Heart right ventricle (tissue), 16 donors: ENCODE measurements around the gene LRRC1. TPM values are rescaled to one million over a fixed set of nuclear protein-coding genes. Genes with fewer than 3 reads are reported as not detected.

Experiments
- ATAC-seq, 8 donors: fragments of 200-7000 bp; cut with Tn5 transposase; one replicate each; pipeline ENCODE4 v1.9.1; 2020; ENCODE audit warnings: mild to moderate bottlenecking in 8 of 8, moderate library complexity in 8 of 8, moderate number of reproducible peaks in 1 of 8
- DNase-seq, 2 donors: peaks; one replicate each; pipeline ENCODE4 v3.0.0-alpha.2; 2020
- H3K27ac ChIP-seq, 10 donors: fragments of 200-600 bp; sonication (generic) in 2 of 10; one replicate each; pipeline versions ENCODE4 v1.5.0 to v1.8.0; 2020 to 2022; ENCODE audit warnings: mild to moderate bottlenecking in 3 of 10
- H3K27me3 ChIP-seq, 7 donors: fragments of 200-600 bp; one replicate each; pipeline ENCODE4 v1.8.0; 2021 to 2022; ENCODE audit warnings: mild to moderate bottlenecking in 2 of 7
- H3K36me3 ChIP-seq, 9 donors: fragments of 200-600 bp; sonication (generic) in 1 of 9; one replicate each; pipeline versions ENCODE4 v1.5.0 to v1.8.0; 2020 to 2022; ENCODE audit warnings: mild to moderate bottlenecking in 2 of 9
- H3K4me1 ChIP-seq, 9 donors: fragments of 200-600 bp; sonication (generic) in 1 of 9; one replicate each; pipeline versions ENCODE4 v1.5.0 to v1.8.0; 2020 to 2022; ENCODE audit warnings: mild to moderate bottlenecking in 4 of 9
- H3K4me3 ChIP-seq, 10 donors: fragments of 200-600 bp; sonication (generic) in 2 of 10; one replicate each; pipeline versions ENCODE4 v1.5.0 to v1.8.0; 2020 to 2022; ENCODE audit warnings: mild to moderate bottlenecking in 7 of 10, moderate library complexity in 2 of 10
- H3K9me3 ChIP-seq, 11 donors: fragments of 200-600 bp in 10 of 11; sonication (generic) in 2 of 11; one replicate each; pipeline versions ENCODE4 v1.5.0 to v1.8.0; 2013 to 2022; ENCODE audit warnings: mild to moderate bottlenecking in 2 of 11, control low read depth in 1 of 11, moderate library complexity in 1 of 11
- WGBS, 2 donors: extraction: QIAGEN DNeasy Blood & Tissue Kit; methylation state at CpG; one replicate each; pipeline ENCODE4 v1.1.7; 2013; ENCODE audit warnings: inconsistent platforms in 1 of 2; 5-methylcytosine and 5-hydroxymethylcytosine counted together
- intact Hi-C, 10 donors: fragments of 100-400 bp; cut with DNase I; formaldehyde crosslinking; loops; one replicate each; pipeline versions ENCODE4 v1.11.1 to v1.14.2; 2022
- polyA plus RNA-seq, 2 donors: library from polyadenylated mRNA; stranded (reverse); fragments of 200-250 nt; gene quantifications; one replicate each; pipeline ENCODE4 v1.2.3, GENCODE V29; 2013
- total RNA-seq, 10 donors: library from RNA; stranded (reverse); fragmentation: NEBNext Ultra II Directional in 3 of 10; extraction: Animal tissue kit (Norgen Biotek cat#: 25700) in 3 of 10; gene quantifications; one replicate each; pipeline versions ENCODE4 v1.2.1 to v1.2.4, GENCODE V29; 2021 to 2023
- TF ChIP-seq, protein P1 (sequence below), 9 donors: fragments of 200-600 bp; sonication (generic) in 2 of 9; IDR thresholded peaks; one replicate each; pipeline versions ENCODE4 v1.5.0 to v1.8.0; 2021 to 2022; ENCODE audit warnings: antibody characterized with exemption in 9 of 9, mild to moderate bottlenecking in 5 of 9, moderate library complexity in 1 of 9
- donor health status: Arrhythmogenic right ventricular cardiomyopathy.
- donor health status: ischemic (EF 13 %, LVEDD 7.1; RV severe dilation, severe dysfunction).
- donor health status: healthy with polysubstance abuse.
- donor health status: DM: no; HTN: yes; CAD: no.
- donor health status: DM: no; HTN: no; CAD: no.
- donor health status: ischemic (EF 25% LVEDD 6.9; RV normal size, moderate dysfunction).
- donor health status: ischemic (EF 25% LVEDD 5.7; RV mildly dilated, moderate dysfunction).
- donor health status: healthy.
- donor health status: DM: yes; HTN: yes; CAD: no.
- donor health status: Ischemic cardiomyopathy.
- donor health status: ischemic (EF 35%, LVEDD 5.7; RV mildly dilated, moderate dysfunction).
- donor health status: nonischemic (EF 11% LVEDD 7.7; RV severe dilation, severe dysfunction).
- donor health status: DM: yes; HTN: yes; CAD: no.
- donor health status: PGD.
- donor health status: ischemic (EF 29% LVEDD 5.4; RV normal size, mild dysfunction).
- donor health status: nonischemic (EF 23%, LVEDD 6.1; RV moderate dilation, normal function).

LRRC1 gene
- total and polyA plus RNA-seq, 12 donors = 1.2 to 7.5 (median 4.7) TPM

DNA sequence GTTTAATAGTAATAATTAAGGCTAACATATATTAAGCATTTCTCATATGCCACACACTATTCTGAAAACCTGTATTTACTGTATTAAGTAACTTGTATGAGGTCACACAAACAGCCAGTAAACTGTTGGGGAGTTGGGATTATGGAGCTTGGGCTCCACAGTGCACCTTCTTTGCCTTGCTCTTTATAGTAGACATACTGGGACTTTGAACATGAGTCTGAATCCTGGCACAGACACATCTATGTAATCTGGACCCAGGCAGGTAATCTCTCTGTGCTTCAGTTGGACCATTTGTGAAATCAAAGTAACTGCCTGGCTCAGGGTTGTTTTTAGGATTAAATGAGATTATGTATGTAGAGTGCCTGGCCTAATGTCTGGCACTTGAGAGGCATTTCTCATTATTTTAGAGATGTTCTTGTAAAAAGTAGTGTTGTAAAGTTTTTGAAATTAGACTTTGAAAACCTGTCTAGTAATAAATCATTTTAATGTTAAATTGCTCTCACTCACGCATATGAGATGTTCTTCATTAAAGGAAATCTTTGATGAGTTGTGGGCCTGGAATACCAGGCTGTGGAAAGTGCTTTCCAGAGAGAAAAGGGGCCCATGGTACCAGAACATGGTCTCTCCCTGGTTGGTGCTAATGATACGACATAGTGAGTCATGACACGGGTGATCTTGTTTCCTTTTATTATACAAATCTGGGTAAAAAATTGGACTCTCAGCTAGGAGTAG, 34.3 kb downstream of the LRRC1 start:
- WGBS, 2 donors = 98% methylated on average over 3 of the region's 3 CpGs
- no peaks in the 10 kb centered on the region for H3K36me3 ChIP-seq

DNA sequence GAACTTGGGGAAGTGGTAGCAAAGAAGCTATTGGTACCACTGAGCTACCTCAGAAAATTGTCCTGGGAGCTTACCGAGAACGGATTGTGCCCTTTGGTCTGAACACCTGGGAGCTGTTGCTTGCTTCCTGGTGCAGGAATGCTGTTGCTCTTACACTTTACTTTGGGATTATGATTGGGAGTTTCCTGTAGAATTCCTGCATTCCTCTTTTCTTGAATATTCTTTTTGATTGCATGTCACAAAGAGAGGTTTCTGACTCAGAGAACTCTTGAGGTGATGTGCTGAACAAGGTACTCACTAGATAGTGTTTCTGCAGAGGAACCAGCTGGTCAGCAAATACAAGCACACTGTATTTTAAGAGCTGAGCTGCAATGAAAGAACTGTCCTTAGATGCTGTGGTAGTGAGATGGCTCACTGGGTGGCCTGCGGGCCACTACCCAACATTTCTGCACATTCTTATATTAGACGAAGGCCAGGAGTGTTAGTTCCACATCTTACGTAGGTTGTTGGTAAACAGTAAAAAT, 35.0 kb downstream of the LRRC1 start:
- no peaks in the 10 kb centered on the region for H3K27me3 ChIP-seq
- H3K27ac ChIP-seq = no peak overlapping the region
- no peak for DNase-seq
- H3K4me1 ChIP-seq = peaks cover 0 to 31% (median 3%) of the 10 kb centered on the region in 9 donors
- no peak for ATAC-seq
- intact Hi-C loops = no loop called here
- TF ChIP-seq, protein P1, sequence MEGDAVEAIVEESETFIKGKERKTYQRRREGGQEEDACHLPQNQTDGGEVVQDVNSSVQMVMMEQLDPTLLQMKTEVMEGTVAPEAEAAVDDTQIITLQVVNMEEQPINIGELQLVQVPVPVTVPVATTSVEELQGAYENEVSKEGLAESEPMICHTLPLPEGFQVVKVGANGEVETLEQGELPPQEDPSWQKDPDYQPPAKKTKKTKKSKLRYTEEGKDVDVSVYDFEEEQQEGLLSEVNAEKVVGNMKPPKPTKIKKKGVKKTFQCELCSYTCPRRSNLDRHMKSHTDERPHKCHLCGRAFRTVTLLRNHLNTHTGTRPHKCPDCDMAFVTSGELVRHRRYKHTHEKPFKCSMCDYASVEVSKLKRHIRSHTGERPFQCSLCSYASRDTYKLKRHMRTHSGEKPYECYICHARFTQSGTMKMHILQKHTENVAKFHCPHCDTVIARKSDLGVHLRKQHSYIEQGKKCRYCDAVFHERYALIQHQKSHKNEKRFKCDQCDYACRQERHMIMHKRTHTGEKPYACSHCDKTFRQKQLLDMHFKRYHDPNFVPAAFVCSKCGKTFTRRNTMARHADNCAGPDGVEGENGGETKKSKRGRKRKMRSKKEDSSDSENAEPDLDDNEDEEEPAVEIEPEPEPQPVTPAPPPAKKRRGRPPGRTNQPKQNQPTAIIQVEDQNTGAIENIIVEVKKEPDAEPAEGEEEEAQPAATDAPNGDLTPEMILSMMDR (IDR thresholded peaks at IDR 0.05) = no peak
- 90 to 91% methylated on average over 5 of the region's 5 CpGs for WGBS, 2 donors
- no peaks in the 10 kb centered on the region for H3K9me3 ChIP-seq
- H3K36me3 ChIP-seq = no peaks in the 10 kb centered on the region
- H3K4me3 ChIP-seq = no peak overlapping the region

More for the DNA sequence above, 34.3 kb downstream of the LRRC1 start:
- ATAC-seq (no peak), DNase-seq (no peak)
- no peaks in the 10 kb centered on the region for H3K9me3 ChIP-seq
- H3K27me3 ChIP-seq = no peaks in the 10 kb centered on the region
- H3K27ac ChIP-seq = no peak overlapping the region
- intact Hi-C loops = no loop called here
- H3K4me3 ChIP-seq = no peak overlapping the region
- TF ChIP-seq, protein P1 (IDR thresholded peaks at IDR 0.05) = no peak
- H3K4me1 ChIP-seq = peaks cover 0 to 31% (median 3%) of the 10 kb centered on the region in 9 donors

DNA sequence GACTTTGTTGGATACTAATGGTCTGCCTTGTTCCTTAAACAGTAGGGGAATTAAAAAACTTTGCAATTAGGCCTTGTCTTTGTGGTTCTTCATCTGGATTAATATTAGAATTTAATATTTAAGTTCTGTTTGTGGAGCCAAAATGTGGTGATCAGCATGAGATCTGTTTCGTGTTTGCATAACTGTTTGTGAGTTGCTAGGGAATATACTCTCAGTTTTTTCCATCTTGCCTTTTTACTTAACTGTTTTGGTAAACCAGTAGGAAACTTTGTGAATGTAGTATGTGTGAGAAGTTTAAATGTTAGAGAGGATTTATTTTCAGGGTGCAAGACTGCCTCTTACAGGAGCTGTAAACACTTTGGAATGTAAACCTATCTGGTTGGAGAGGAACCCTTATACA, 35.6 kb downstream of the LRRC1 start:
- ATAC-seq = no peak
- peaks cover 0 to 26% (median 3%) of the 10 kb centered on the region in 9 donors for H3K4me1 ChIP-seq
- intact Hi-C loops = no loop called here
- H3K9me3 ChIP-seq = no peaks in the 10 kb centered on the region
- no peak overlapping the region for H3K4me3 ChIP-seq
- no peak overlapping the region for H3K27ac ChIP-seq
- DNase-seq = no peak
- TF ChIP-seq, protein P1 (IDR thresholded peaks at IDR 0.05) = no peak
- H3K36me3 ChIP-seq = no peaks in the 10 kb centered on the region
- 85 to 87% methylated on average over 1 of the region's 1 CpG for WGBS, 2 donors
- no peaks in the 10 kb centered on the region for H3K27me3 ChIP-seq

DNA sequence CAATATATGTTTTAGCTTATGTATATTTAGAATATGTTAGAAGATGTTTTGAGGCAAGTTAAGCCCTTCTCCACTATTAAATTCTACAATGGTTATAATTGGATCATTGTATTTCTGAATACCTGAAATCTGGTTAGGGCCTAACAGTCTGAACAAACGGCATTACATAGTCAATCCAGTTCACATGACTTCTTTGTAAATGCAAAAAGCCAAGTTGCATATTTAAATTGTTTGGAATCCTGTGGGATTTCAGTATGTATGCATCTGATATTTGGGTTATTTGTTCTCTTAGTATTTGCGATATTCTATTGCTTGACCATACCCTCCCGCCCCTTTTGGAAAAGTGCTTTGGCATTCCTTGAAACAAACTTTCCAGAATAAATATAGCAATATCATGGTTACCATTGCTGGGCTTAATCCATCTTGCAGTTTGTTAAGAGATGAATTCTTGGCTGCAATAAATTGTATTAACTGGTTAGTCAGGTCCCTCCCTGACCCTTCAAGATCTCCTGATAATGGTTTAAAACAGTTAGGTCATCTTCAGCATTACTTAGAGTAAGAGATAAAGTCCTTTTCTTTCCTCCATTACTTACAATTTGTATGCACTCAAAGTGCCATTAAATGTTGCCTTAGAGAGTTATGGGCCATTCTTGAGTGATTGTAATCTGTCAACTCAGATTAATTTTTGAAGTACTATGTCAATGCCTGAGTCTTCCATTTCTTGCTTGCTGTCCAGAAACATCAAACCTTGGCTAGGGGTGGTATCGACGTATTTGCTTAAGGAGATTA, 36.5 kb downstream of the LRRC1 start:
- no peaks in the 10 kb centered on the region for H3K9me3 ChIP-seq
- TF ChIP-seq, protein P1 (IDR thresholded peaks at IDR 0.05) = no peak
- H3K27ac ChIP-seq = no peak overlapping the region
- WGBS, 2 donors = 96 to 97% methylated on average over 5 of the region's 5 CpGs
- DNase-seq = no peak
- H3K36me3 ChIP-seq = no peaks in the 10 kb centered on the region
- peaks cover 0 to 26% (median 3%) of the 10 kb centered on the region in 9 donors for H3K4me1 ChIP-seq
- intact Hi-C loops = no loop called here
- ATAC-seq = no peak
- no peak overlapping the region for H3K4me3 ChIP-seq
- no peaks in the 10 kb centered on the region for H3K27me3 ChIP-seq
